Measurements from ENCODE around the gene WDR18. TPM values are rescaled to one million over a fixed set of nuclear protein-coding genes. Genes with fewer than 3 reads are reported as not detected.

The WDR18 gene
- polyA plus RNA-seq, 1 donor (not counting 4 experiments of a cell fraction or from before 2014, with no cell fraction given) = 26.3 TPM

DNA sequence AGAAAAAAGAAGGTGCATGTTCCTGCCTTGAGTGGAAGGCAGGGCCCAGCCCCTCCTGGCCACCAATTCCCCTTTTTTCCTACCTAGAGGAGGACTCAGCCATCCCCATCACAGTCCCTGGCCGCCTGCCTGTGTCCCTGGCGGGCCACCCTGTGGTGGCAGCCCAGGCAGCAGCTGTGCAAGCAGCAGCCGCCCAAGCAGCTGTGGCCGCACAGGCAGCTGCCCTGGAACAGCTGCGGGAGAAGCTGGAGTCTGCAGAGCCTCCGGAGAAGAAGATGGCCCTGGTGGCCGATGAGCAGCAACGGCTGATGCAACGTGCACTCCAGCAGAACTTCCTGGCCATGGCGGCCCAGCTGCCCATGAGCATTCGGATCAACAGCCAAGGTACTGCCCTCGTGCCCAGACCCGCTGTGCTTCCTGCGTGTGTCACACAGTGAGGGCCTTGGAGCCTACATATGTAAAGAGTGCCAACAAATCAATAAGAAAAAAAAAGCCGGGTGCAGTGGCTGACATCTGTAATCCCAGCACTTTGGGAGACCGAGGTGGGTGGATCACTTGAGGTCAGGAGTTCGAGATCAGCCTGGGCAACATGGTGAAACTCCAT, 17.6 kb upstream of the WDR18 start:
- Histone ChIP-seq H3K27me3 (ENCODE audit: control insufficient read depth, extremely low read depth, insufficient read depth, low read length) (no peaks in the 10 kb centered on the region), H3K9me3 (ENCODE audit: control insufficient read depth, low read depth, low read length) (peaks cover 7% of the 10 kb centered on the region), H3K4me3 (ENCODE audit: control insufficient read depth in 2 of 3, extremely low read depth in 1 of 3, insufficient read depth in 2 of 3, low read depth in 1 of 3, low read length in 3 of 3) (no peak overlapping the region), H2AFZ (ENCODE audit: control insufficient read depth, low read length) (no peak overlapping the region), H3K4me1 (ENCODE audit: control insufficient read depth, extremely low read depth, insufficient read depth, low read length) (no peaks in the 10 kb centered on the region), H3K4me2 (ENCODE audit: control insufficient read depth, extremely low read depth, insufficient read depth, low read depth, low read length) (no peak overlapping the region), H3K27ac (ENCODE audit: control insufficient read depth, insufficient read depth, low read length) (no peak overlapping the region), H3K79me2 (ENCODE audit: control insufficient read depth, insufficient read depth, low read length) (no peaks in the 10 kb centered on the region), H3K36me3 (ENCODE audit: control insufficient read depth in 2 of 2, extremely low read depth in 1 of 2, insufficient read depth in 2 of 2, low read length in 2 of 2) (peaks cover 11 to 19% of the 10 kb centered on the region in 2 experiments), H4K20me1 (ENCODE audit: control insufficient read depth, extremely low read depth, insufficient read depth, low read length) (no peaks in the 10 kb centered on the region), H3K9me1 (ENCODE audit: control insufficient read depth, extremely low read depth, insufficient read depth, low read length) (no peaks in the 10 kb centered on the region), H3K9ac (ENCODE audit: control insufficient read depth, extremely low read depth, insufficient read depth, low read length) (no peak overlapping the region)
- dilution Hi-C loops (cut with MboI; ENCODE audit: extremely low pct_ligation_motif_present, low sequenced_read_pairs) = no loop called here
- no peak for DNase-seq (ENCODE audit: low read depth, low spot score)
- TF ChIP-seq, protein P1, sequence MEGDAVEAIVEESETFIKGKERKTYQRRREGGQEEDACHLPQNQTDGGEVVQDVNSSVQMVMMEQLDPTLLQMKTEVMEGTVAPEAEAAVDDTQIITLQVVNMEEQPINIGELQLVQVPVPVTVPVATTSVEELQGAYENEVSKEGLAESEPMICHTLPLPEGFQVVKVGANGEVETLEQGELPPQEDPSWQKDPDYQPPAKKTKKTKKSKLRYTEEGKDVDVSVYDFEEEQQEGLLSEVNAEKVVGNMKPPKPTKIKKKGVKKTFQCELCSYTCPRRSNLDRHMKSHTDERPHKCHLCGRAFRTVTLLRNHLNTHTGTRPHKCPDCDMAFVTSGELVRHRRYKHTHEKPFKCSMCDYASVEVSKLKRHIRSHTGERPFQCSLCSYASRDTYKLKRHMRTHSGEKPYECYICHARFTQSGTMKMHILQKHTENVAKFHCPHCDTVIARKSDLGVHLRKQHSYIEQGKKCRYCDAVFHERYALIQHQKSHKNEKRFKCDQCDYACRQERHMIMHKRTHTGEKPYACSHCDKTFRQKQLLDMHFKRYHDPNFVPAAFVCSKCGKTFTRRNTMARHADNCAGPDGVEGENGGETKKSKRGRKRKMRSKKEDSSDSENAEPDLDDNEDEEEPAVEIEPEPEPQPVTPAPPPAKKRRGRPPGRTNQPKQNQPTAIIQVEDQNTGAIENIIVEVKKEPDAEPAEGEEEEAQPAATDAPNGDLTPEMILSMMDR (optimal IDR thresholded peaks at IDR 0.05 in 1 of 3, IDR thresholded peaks at IDR 0.05 in 1 of 3, conservative IDR thresholded peaks at IDR 0.05 in 1 of 3; ENCODE audit: extremely low read depth in 1 of 3, insufficient read depth in 2 of 3, low read length in 3 of 3) = no peak
- TF ChIP-seq EZH2 (IDR thresholded peaks at IDR 0.05; ENCODE audit: low read length) = no peak
- no peak for FAIRE-seq

GRCh38 chr19:970695-971094, 13.4 kb upstream of the WDR18 start:
- H3K4me3 ChIP-seq (ENCODE audit: control insufficient read depth in 2 of 3, extremely low read depth in 1 of 3, insufficient read depth in 2 of 3, low read depth in 1 of 3, low read length in 3 of 3) = no peak overlapping the region
- no peaks in the 10 kb centered on the region for H3K9me1 ChIP-seq (ENCODE audit: control insufficient read depth, extremely low read depth, insufficient read depth, low read length)
- TF ChIP-seq EZH2 (IDR thresholded peaks at IDR 0.05; ENCODE audit: low read length) = no peak
- TF ChIP-seq, protein P1 (optimal IDR thresholded peaks at IDR 0.05 in 1 of 3, IDR thresholded peaks at IDR 0.05 in 1 of 3, conservative IDR thresholded peaks at IDR 0.05 in 1 of 3; ENCODE audit: extremely low read depth in 1 of 3, insufficient read depth in 2 of 3, low read length in 3 of 3) = peak; percentile 66 to 71 (median 69)
- no peak for DNase-seq (ENCODE audit: low read depth, low spot score)
- no peaks in the 10 kb centered on the region for H3K4me1 ChIP-seq (ENCODE audit: control insufficient read depth, extremely low read depth, insufficient read depth, low read length)
- no peak for FAIRE-seq
- H4K20me1 ChIP-seq (ENCODE audit: control insufficient read depth, extremely low read depth, insufficient read depth, low read length) = no peaks in the 10 kb centered on the region
- no peak overlapping the region for H3K27ac ChIP-seq (ENCODE audit: control insufficient read depth, insufficient read depth, low read length)
- H2AFZ ChIP-seq (ENCODE audit: control insufficient read depth, low read length) = no peak overlapping the region
- H3K9ac ChIP-seq (ENCODE audit: control insufficient read depth, extremely low read depth, insufficient read depth, low read length) = no peak overlapping the region
- no peaks in the 10 kb centered on the region for H3K79me2 ChIP-seq (ENCODE audit: control insufficient read depth, insufficient read depth, low read length)
- peaks cover 7% of the 10 kb centered on the region for H3K9me3 ChIP-seq (ENCODE audit: control insufficient read depth, low read depth, low read length)
- H3K4me2 ChIP-seq (ENCODE audit: control insufficient read depth, extremely low read depth, insufficient read depth, low read depth, low read length) = no peak overlapping the region
- no peaks in the 10 kb centered on the region for H3K27me3 ChIP-seq (ENCODE audit: control insufficient read depth, extremely low read depth, insufficient read depth, low read length)
- peaks cover 11 to 12% of the 10 kb centered on the region in 2 experiments for H3K36me3 ChIP-seq (ENCODE audit: control insufficient read depth in 2 of 2, extremely low read depth in 1 of 2, insufficient read depth in 2 of 2, low read length in 2 of 2)
- dilution Hi-C loops (cut with MboI; ENCODE audit: extremely low pct_ligation_motif_present, low sequenced_read_pairs) = no loop called here

All from keratinocyte (primary cell).